HepG2 (cell line): ENCODE measurements around the gene ELP4. TPM values are rescaled to one million over a fixed set of nuclear protein-coding genes. Genes with fewer than 3 reads are reported as not detected.

Experiments
- GABPB1 ChIP-seq: IDR thresholded peaks from 2 replicates; pipeline ENCODE4 v1.6.1; 2016; ENCODE audit warnings: mild to moderate bottlenecking, missing genetic modification reagents, moderate library complexity, missing compliant biosample characterization
- NCOA1 ChIP-seq: sonication (generic); formaldehyde crosslinking; IDR thresholded peaks from 2 replicates; pipeline ENCODE4 v1.9.0; 2021; ENCODE audit warnings: missing genetic modification reagents
- NPAS2 ChIP-seq: sonication (generic); formaldehyde crosslinking; IDR thresholded peaks from 2 replicates; pipeline ENCODE4 v1.8.0; 2022; ENCODE audit warnings: mild to moderate bottlenecking, missing genetic modification reagents, borderline replicate concordance
- NR2C2 ChIP-seq: sonication (generic); formaldehyde crosslinking; IDR thresholded peaks from 2 replicates; pipeline ENCODE4 v1.4.0; 2020; ENCODE audit warnings: missing genetic modification reagents, mild to moderate bottlenecking, moderate library complexity, borderline replicate concordance
- NR2F1 ChIP-seq, 2 experiments: fragments of 450-650 bp in 1 of 2; formaldehyde crosslinking in 1 of 2; IDR thresholded peaks; 2 replicates each; pipeline versions ENCODE4 v1.5.0 to v1.6.1; 2016 to 2020; ENCODE audit warnings: mild to moderate bottlenecking in 1 of 2, missing compliant biosample characterization in 1 of 2, missing genetic modification reagents in 1 of 2, moderate library complexity in 1 of 2
- REL ChIP-seq: sonication (generic); formaldehyde crosslinking; conservative IDR thresholded peaks from 2 replicates; pipeline ENCODE4 v1.8.0; 2022; ENCODE audit warnings: mild to moderate bottlenecking, missing genetic modification reagents, moderate library complexity
- SP2 ChIP-seq: sonication (generic); formaldehyde crosslinking; IDR thresholded peaks from 2 replicates; pipeline ENCODE4 v1.5.1; 2020; ENCODE audit warnings: mild to moderate bottlenecking, missing genetic modification reagents
- ZBTB20 ChIP-seq: sonication (generic); formaldehyde crosslinking; IDR thresholded peaks from 2 replicates; pipeline ENCODE4 v1.8.1; 2023; ENCODE audit warnings: missing genetic modification reagents, low read depth, mild to moderate bottlenecking, borderline replicate concordance
- ZNF207 ChIP-seq: fragments of 450-650 bp; IDR thresholded peaks from 2 replicates; pipeline ENCODE4 v1.6.1; 2016; ENCODE audit warnings: antibody characterized with exemption, borderline replicate concordance
- ZNF292 ChIP-seq: sonication (generic); formaldehyde crosslinking; IDR thresholded peaks from 2 replicates; pipeline ENCODE4 v1.8.1; 2022; ENCODE audit warnings: mild to moderate bottlenecking, low read depth, missing genetic modification reagents, borderline replicate concordance
- ZNF607 ChIP-seq: sonication (generic); formaldehyde crosslinking; IDR thresholded peaks from 2 replicates; pipeline ENCODE4 v1.5.1; 2020; ENCODE audit warnings: missing genetic modification reagents, mild to moderate bottlenecking, borderline replicate concordance
- ZNF749 ChIP-seq: sonication (generic); formaldehyde crosslinking; IDR thresholded peaks from 2 replicates; pipeline ENCODE4 v1.8.0; 2022; ENCODE audit warnings: mild to moderate bottlenecking, missing genetic modification reagents, moderate library complexity, borderline replicate concordance
- ZNF768 ChIP-seq: sonication (generic); formaldehyde crosslinking; IDR thresholded peaks from 2 replicates; pipeline ENCODE4 v1.4.0; 2020; ENCODE audit warnings: missing genetic modification reagents
- polyA plus RNA-seq, 8 experiments: library from polyadenylated mRNA; depleted of rRNA in 3 of 8; stranded (reverse) in 7 of 8; unstranded in 1 of 8; fragments of >200 nt; fragmentation: Illumina TruSeq in 4 of 8; extraction: Trizol in 4 of 8; gene quantifications; 2 replicates each; pipeline versions ENCODE4 v1.2.1 to v1.2.3, GENCODE V29; 2011 to 2016; ENCODE audit warnings: low read depth in 4 of 8, missing spikeins in 1 of 8, mixed read lengths in 1 of 8; ENCODE audit not compliant: insufficient read depth in 1 of 8
- total RNA-seq, 5 experiments: library from RNA; depleted of rRNA; stranded (reverse); fragments of >200 nt; fragmentation: Illumina TruSeq; extraction: Trizol; gene quantifications; 2 replicates each; pipeline ENCODE4 v1.2.3, GENCODE V29; 2016; ENCODE audit warnings: low read depth in 1 of 5
- TF ChIP-seq, protein P1 (sequence below): IDR thresholded peaks from 2 replicates; pipeline ENCODE4 v1.6.1; 2016; ENCODE audit warnings: low read depth, control low read depth
- TF ChIP-seq, protein P2 (sequence below): sonication (generic); formaldehyde crosslinking; IDR thresholded peaks from 2 replicates; pipeline ENCODE4 v1.5.1; 2020; ENCODE audit warnings: missing genetic modification reagents, mild to moderate bottlenecking, borderline replicate concordance
- TF ChIP-seq, protein P3 (sequence below): sonication (generic); formaldehyde crosslinking; IDR thresholded peaks from 2 replicates; pipeline ENCODE4 v1.5.0; 2020; ENCODE audit warnings: missing genetic modification reagents
- TF ChIP-seq, protein P4 (sequence below): sonication (generic); formaldehyde crosslinking; IDR thresholded peaks from 2 replicates; pipeline ENCODE4 v1.5.0; 2020; ENCODE audit warnings: mild to moderate bottlenecking, missing genetic modification reagents

The ELP4 gene
- total and polyA plus RNA-seq, 2 of the 13 experiments (the other 11 are each of a cell fraction or from before 2014, with no cell fraction given) = 12.8 to 19.1 TPM

DNA sequence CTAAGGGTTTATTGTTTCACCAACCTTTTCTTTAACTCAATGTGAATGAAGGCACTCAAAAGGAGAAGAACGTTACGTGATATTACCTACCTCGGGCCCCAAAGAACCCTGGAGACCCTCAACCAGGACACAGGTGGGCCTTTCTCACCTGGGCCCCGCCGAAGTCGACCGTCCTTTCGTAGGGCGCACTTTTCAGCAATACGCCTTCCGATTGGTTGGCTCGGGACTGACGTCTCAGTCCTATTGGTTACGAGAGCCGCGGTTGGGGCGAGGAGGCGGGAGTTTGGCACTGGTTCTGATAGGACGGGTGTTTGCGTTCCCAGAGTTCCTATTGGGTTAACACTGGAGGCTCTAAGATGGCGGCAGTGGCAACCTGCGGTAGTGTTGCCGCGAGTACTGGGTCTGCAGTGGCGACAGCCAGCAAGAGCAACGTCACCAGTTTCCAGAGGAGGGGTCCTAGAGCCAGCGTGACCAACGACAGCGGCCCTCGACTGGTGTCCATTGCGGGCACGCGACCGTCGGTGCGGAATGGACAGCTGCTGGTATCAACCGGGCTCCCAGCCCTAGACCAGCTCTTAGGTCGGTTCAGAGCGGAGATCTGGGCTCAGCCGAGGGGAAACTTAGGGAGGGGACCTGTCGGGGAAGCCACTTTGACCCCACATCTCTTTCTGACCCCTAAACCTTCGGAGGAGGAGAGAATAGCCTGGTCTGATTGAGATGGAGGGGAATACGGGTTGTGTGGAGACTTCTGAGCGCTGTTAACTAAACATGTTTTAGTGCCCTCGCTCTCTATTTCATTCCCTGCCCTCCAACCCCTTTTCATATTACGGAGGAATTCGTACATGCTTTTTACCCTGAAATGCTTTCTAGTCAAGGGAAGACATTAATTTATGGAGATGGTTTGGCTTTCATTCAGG is at the start of gene ELP4, which contains the start of gene IMMP1L (continued):
- TF ChIP-seq, protein P1, sequence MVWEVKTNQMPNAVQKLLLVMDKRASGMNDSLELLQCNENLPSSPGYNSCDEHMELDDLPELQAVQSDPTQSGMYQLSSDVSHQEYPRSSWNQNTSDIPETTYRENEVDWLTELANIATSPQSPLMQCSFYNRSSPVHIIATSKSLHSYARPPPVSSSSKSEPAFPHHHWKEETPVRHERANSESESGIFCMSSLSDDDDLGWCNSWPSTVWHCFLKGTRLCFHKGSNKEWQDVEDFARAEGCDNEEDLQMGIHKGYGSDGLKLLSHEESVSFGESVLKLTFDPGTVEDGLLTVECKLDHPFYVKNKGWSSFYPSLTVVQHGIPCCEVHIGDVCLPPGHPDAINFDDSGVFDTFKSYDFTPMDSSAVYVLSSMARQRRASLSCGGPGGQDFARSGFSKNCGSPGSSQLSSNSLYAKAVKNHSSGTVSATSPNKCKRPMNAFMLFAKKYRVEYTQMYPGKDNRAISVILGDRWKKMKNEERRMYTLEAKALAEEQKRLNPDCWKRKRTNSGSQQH = peak; percentile 57; the same call in 1 of the 2 replicates
- TF ChIP-seq, protein P2, sequence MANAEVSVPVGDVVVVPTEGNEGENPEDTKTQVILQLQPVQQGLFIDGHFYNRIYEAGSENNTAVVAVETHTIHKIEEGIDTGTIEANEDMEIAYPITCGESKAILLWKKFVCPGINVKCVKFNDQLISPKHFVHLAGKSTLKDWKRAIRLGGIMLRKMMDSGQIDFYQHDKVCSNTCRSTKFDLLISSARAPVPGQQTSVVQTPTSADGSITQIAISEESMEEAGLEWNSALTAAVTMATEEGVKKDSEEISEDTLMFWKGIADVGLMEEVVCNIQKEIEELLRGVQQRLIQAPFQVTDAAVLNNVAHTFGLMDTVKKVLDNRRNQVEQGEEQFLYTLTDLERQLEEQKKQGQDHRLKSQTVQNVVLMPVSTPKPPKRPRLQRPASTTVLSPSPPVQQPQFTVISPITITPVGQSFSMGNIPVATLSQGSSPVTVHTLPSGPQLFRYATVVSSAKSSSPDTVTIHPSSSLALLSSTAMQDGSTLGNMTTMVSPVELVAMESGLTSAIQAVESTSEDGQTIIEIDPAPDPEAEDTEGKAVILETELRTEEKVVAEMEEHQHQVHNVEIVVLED (CRISPR knock-in tag) = peak; percentile 86
- TF ChIP-seq NPAS2 (CRISPR knock-in tag) (no peak), ZNF292 (CRISPR knock-in tag) (peak; percentile 55; the same call in 1 of the 2 replicates), ZNF768 (CRISPR knock-in tag) (peak; percentile 47; the same call in 1 of the 2 replicates), SP2 (CRISPR knock-in tag) (peak; percentile 93), NCOA1 (CRISPR knock-in tag) (peak; percentile 53; the same call in 1 of the 2 replicates), ZNF207 (no peak), NR2C2 (CRISPR knock-in tag) (peak; percentile 41; the same call in 1 of the 2 replicates), ZNF607 (CRISPR knock-in tag) (peak; percentile 65; the same call in 1 of the 2 replicates), ZNF749 (0 out of 2 replicates have a peak, but pooled peaks have one; percentile 10), NR2F1 (CRISPR knock-in tag; IDR thresholded peaks at IDR 0.05) (0 out of 4 replicates have a peak, but pooled peaks of 1 of the 2 experiments have one; percentile 8), ZBTB20 (no peak; the same call in 1 of the 2 replicates), GABPB1 (CRISPR knock-in tag) (peak; percentile 65), REL (CRISPR knock-in tag) (no peak)
- TF ChIP-seq, protein P3, sequence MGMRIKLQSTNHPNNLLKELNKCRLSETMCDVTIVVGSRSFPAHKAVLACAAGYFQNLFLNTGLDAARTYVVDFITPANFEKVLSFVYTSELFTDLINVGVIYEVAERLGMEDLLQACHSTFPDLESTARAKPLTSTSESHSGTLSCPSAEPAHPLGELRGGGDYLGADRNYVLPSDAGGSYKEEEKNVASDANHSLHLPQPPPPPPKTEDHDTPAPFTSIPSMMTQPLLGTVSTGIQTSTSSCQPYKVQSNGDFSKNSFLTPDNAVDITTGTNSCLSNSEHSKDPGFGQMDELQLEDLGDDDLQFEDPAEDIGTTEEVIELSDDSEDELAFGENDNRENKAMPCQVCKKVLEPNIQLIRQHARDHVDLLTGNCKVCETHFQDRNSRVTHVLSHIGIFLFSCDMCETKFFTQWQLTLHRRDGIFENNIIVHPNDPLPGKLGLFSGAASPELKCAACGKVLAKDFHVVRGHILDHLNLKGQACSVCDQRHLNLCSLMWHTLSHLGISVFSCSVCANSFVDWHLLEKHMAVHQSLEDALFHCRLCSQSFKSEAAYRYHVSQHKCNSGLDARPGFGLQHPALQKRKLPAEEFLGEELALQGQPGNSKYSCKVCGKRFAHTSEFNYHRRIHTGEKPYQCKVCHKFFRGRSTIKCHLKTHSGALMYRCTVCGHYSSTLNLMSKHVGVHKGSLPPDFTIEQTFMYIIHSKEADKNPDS (CRISPR knock-in tag) = 0 out of 2 replicates have a peak, but pooled peaks have one; percentile 35
- TF ChIP-seq, protein P4, sequence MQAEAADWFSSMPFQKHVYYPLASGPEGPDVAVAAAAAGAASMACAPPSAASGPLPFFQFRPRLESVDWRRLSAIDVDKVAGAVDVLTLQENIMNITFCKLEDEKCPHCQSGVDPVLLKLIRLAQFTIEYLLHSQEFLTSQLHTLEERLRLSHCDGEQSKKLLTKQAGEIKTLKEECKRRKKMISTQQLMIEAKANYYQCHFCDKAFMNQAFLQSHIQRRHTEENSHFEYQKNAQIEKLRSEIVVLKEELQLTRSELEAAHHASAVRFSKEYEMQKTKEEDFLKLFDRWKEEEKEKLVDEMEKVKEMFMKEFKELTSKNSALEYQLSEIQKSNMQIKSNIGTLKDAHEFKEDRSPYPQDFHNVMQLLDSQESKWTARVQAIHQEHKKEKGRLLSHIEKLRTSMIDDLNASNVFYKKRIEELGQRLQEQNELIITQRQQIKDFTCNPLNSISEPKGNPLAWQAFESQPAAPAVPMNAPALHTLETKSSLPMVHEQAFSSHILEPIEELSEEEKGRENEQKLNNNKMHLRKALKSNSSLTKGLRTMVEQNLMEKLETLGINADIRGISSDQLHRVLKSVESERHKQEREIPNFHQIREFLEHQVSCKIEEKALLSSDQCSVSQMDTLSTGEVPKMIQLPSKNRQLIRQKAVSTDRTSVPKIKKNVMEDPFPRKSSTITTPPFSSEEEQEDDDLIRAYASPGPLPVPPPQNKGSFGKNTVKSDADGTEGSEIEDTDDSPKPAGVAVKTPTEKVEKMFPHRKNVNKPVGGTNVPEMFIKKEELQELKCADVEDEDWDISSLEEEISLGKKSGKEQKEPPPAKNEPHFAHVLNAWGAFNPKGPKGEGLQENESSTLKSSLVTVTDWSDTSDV (CRISPR knock-in tag) = no peak
